Ovary (tissue), 9 donors: ENCODE results near the gene TMEM217. TPM values are rescaled to one million over a fixed set of nuclear protein-coding genes. Genes with fewer than 3 reads are reported as not detected.

Experiments used
- DNase-seq, 5 donors: peaks; one replicate each; pipeline ENCODE4 v3.0.0-alpha.2; 2019 to 2020
- H3K27ac ChIP-seq, 2 donors: fragments of 200-600 bp; one replicate each; pipeline versions ENCODE4 v1.5.1 to v1.8.0; 2019 to 2022
- H3K27me3 ChIP-seq: fragments of 200-600 bp; one replicate; pipeline ENCODE4 v1.8.0; 2022
- H3K36me3 ChIP-seq: fragments of 200-600 bp; sonication (generic); one replicate; pipeline ENCODE4 v1.5.1; 2019
- H3K4me1 ChIP-seq: one replicate; pipeline ENCODE4 v1.8.1; 2013; ENCODE audit warnings: mild to moderate bottlenecking, moderate library complexity; ENCODE audit not compliant: insufficient read depth
- H3K4me3 ChIP-seq: fragments of 200-600 bp; sonication (generic); one replicate; pipeline ENCODE4 v1.5.1; 2017
- H3K9me3 ChIP-seq, 2 donors: fragments of 200-600 bp in 1 of 2; sonication (generic) in 1 of 2; one replicate each; pipeline versions ENCODE4 v1.5.1 to v1.8.1; 2013 to 2019; ENCODE audit warnings: mild to moderate bottlenecking in 1 of 2, moderate library complexity in 1 of 2
- EP300 ChIP-seq: sonication (generic); formaldehyde crosslinking; IDR thresholded peaks from one replicate; pipeline ENCODE4 v1.6.1; 2017; ENCODE audit warnings: antibody characterized with exemption
- POLR2A ChIP-seq: fragments of 450-650 bp; IDR thresholded peaks from one replicate; pipeline ENCODE4 v1.6.1; 2017; ENCODE audit warnings: antibody characterized with exemption, mild to moderate bottlenecking, moderate library complexity
- WGBS, 3 donors: extraction: QIAGEN DNeasy Blood & Tissue Kit in 1 of 3; methylation state at CpG; one replicate each; pipeline versions ENCODE4 v1.1.5 to v1.1.7; 2013 to 2017; 5-methylcytosine and 5-hydroxymethylcytosine counted together
- intact Hi-C, 4 donors: fragments of 100-400 bp; cut with DNase I; formaldehyde crosslinking; loops; one replicate each; pipeline versions ENCODE4 v1.11.0 to v1.15.1; 2022 to 2023
- polyA plus RNA-seq, 2 donors: library from polyadenylated mRNA; stranded (reverse); fragments of 200-250 nt in 1 of 2; fragments of 350-450 nt in 1 of 2; fragmentation: Illumina TruSeq in 1 of 2; extraction: RNeasy Lipid Tissue Mini Kit (QIAGEN cat#74804) in 1 of 2; gene quantifications; one replicate each; pipeline ENCODE4 v1.2.3, GENCODE V29; 2013 to 2014
- total RNA-seq, 7 donors: library from RNA; depleted of rRNA in 2 of 7; stranded (reverse); fragments of >200 nt in 2 of 7; fragmentation: NEBNext Ultra II Directional in 3 of 7; extraction: Animal tissue kit (Norgen Biotek cat#: 25700) in 3 of 7; gene quantifications; one replicate each; pipeline versions ENCODE4 v1.1.0 to v1.2.4, GENCODE V29; 2016 to 2023
- TF ChIP-seq, protein P1 (sequence below), 3 donors: fragments of 450-650 bp in 2 of 3; fragments of 200-600 bp in 1 of 3; IDR thresholded peaks; one replicate each; pipeline versions ENCODE4 v1.5.1 to v1.8.0; 2016 to 2022; ENCODE audit warnings: antibody characterized with exemption in 3 of 3, mild to moderate bottlenecking in 1 of 3
- donor health status: DM: no; HTN: no; CAD: no; lungs with moderate emphysema.
- donor health status: DM: no; HTN: no; CAD: no.
- donor health status: Bipolar disorder and iron deficiency.
- donor health status: DM: yes; HTN: yes; CAD: no.
- donor health status: DM: no; HTN: no; CAD: no.
- donor health status: DM: yes; HTN: yes; CAD: no.

TMEM217 gene
- total and polyA plus RNA-seq, 9 donors: 0.39 to 4.6 (median 1.5) TPM

GRCh38 chr6:37241775-37242428, 16.0 kb downstream of the TMEM217 start:
- peak in 1 of 5 donors; percentile 34 for DNase-seq
- WGBS, 3 donors: 42 to 45% (median 45%) methylated on average over 5 of the region's 5 CpGs
- Histone ChIP-seq H3K4me3 (no peak overlapping the region), H3K4me1 (peaks cover 19% of the 10 kb centered on the region), H3K27ac (peak overlapping the region; percentile 73 to 92), H3K36me3 (no peaks in the 10 kb centered on the region), H3K27me3 (no peaks in the 10 kb centered on the region), H3K9me3 (no peaks in the 10 kb centered on the region)
- TF ChIP-seq POLR2A: no peak
- no peak for TF ChIP-seq EP300
- TF ChIP-seq, protein P1, sequence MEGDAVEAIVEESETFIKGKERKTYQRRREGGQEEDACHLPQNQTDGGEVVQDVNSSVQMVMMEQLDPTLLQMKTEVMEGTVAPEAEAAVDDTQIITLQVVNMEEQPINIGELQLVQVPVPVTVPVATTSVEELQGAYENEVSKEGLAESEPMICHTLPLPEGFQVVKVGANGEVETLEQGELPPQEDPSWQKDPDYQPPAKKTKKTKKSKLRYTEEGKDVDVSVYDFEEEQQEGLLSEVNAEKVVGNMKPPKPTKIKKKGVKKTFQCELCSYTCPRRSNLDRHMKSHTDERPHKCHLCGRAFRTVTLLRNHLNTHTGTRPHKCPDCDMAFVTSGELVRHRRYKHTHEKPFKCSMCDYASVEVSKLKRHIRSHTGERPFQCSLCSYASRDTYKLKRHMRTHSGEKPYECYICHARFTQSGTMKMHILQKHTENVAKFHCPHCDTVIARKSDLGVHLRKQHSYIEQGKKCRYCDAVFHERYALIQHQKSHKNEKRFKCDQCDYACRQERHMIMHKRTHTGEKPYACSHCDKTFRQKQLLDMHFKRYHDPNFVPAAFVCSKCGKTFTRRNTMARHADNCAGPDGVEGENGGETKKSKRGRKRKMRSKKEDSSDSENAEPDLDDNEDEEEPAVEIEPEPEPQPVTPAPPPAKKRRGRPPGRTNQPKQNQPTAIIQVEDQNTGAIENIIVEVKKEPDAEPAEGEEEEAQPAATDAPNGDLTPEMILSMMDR (IDR thresholded peaks at IDR 0.05): no peak
- intact Hi-C loops: no loop called here

DNA sequence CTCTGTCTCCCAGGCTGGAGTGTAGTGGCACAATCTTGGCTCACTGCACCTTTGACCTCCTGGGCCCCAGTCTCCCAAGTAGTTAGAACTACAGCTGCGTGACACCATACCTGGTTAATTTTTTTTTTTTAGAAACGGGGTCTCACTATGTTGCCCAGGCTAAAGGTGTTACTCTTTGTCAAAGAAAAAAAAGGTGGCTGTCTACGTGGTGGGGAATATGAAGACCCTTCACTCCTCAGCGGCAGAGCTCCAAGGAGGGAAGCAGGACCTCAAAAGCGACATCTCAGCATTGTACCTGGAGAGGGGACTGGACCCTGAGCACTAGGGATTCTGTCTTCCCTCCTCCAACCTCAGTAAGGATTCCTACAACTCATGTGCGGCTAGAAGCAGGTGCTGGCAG, 16.8 kb downstream of the TMEM217 start:
- Histone ChIP-seq H3K36me3 (no peaks in the 10 kb centered on the region), H3K4me3 (no peak overlapping the region), H3K9me3 (no peaks in the 10 kb centered on the region), H3K27ac (peak overlapping the region in 1 of 2 donors; percentile 92), H3K4me1 (peaks cover 19% of the 10 kb centered on the region), H3K27me3 (no peaks in the 10 kb centered on the region)
- intact Hi-C loops: no loop called here
- DNase-seq: no peak
- TF ChIP-seq EP300 (no peak), POLR2A (no peak)
- TF ChIP-seq, protein P1 (IDR thresholded peaks at IDR 0.05): no peak
- WGBS, 3 donors: 96 to 97% (median 97%) methylated on average over 6 of the region's 6 CpGs

DNA sequence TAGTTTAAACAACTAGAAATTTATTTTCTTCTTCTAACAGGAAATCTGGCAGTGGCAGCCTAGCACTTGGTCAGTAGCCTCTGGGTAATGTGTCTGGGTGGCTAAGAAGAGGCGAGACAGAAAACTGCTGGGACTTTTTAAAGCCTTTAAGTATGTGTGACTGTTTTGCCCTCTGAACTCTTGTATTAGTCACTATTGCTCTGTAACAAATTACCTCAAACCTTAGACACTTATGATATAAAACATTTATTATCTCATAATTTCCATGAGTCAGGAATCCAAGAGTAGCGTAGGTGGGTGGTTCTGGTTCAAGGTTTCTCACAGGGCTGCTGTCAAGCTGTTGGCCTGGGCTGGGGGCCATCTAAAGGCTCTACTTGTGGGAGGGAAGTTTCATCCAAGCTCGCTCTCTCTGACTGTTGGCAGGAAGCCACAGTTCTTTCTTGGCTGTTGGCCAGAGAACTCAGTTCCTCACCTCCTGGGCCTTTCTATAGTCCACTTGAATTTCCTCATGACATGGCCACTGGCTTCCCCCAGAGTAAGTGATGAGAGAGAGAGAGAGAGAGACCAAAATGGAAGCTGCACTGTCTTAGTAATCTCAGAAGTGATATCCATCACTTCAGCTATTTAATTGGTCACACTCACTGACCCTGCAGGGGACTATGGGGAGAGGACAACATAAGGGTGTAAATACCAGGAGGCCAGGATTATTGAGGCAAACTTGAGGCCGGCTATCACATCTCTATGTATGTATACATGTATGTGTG, 17.8 kb downstream of the TMEM217 start:
- intact Hi-C loops: no loop called here
- Histone ChIP-seq H3K4me1 (peaks cover 16% of the 10 kb centered on the region), H3K27ac (peak overlapping the region in 1 of 2 donors; percentile 92), H3K36me3 (no peaks in the 10 kb centered on the region), H3K27me3 (no peaks in the 10 kb centered on the region), H3K9me3 (no peaks in the 10 kb centered on the region), H3K4me3 (no peak overlapping the region)
- TF ChIP-seq, protein P1 (IDR thresholded peaks at IDR 0.05): no peak
- TF ChIP-seq EP300 (peak; percentile 87), POLR2A (no peak)
- 24 to 29% (median 27%) methylated on average over 4 of the region's 4 CpGs for WGBS, 3 donors
- peak; percentile 94 to 99 (median 97) for DNase-seq

DNA sequence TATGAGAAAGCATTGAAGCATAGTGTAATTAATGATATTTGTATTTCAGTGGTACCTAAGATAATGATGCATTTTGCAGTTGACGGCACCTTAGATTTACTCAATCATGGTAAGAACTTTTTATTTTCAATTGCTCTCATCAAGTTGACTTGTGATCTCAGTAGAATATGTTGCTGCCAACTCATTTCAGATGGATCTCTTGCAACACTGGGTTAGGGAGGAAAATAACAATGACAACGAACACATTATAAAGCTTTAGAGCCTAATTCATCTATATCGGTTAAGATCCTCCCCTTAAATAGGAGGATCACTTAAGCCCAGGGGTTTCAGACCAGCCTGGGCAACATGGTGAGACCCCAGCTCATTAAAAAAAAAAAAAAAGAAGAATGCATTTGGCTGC, 18.4 kb downstream of the TMEM217 start:
- WGBS, 3 donors: 70 to 88% (median 82%) methylated on average over 3 of the region's 3 CpGs
- H3K4me3 ChIP-seq: no peak overlapping the region
- intact Hi-C loops: no loop called here
- no peak for DNase-seq
- peak overlapping the region in 1 of 2 donors; percentile 92 for H3K27ac ChIP-seq
- TF ChIP-seq, protein P1 (IDR thresholded peaks at IDR 0.05): no peak
- TF ChIP-seq EP300 (no peak), POLR2A (no peak)
- no peaks in the 10 kb centered on the region for H3K27me3 ChIP-seq
- H3K4me1 ChIP-seq: peaks cover 12% of the 10 kb centered on the region
- H3K9me3 ChIP-seq: no peaks in the 10 kb centered on the region
- H3K36me3 ChIP-seq: no peaks in the 10 kb centered on the region
